Measurements from ENCODE around the gene NBPF11.
"Not testable (repeated sequence)": the region's sequence is repeated elsewhere in the genome, so short reads cannot be mapped to it uniquely, and the experiment has no call there.

The NBPF11 gene

DNA sequence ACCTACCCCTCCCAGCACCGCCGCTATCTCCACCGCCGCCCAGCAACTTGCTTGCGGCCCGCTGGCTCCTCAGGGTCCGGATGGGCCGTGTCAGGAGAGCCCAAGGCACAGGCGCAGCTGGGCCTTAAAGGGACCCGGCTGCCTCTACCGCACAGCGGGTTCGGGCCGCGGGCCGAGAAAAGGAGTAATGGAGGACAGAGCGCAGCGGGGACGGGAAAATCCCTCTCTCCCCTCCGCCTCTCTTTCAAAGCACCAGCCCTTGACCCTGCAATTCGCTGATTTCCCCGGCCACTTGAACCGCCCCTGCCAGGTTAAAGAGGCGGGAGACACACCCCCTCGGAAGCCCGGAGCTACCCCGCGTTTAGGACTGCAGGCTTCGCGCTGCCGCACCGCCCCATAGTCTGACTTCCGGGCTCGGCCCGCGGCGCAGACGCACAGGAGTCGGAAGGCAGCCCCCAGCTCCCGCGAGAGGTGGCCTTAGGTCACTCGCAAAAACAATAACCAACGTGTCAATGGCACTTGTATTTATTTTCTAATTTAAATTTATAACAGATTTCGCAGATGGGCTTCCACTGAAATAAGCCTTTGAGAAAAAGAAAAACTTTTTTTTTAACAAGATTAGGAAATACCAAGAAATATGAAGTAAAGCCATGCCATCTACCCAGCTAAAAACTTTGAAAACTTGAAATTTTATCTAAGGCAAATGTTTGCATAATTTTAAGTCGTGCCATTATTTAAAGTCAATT, at the start of gene NBPF11:
NBPF11 (minus strand) TSS at position 371 of the 746 bp plus-strand sequence. CDS start 25,278 bp downstream, outside the sequence.
- DNase-seq (ENCODE audit: low read depth), result peak; percentile 84

DNA sequence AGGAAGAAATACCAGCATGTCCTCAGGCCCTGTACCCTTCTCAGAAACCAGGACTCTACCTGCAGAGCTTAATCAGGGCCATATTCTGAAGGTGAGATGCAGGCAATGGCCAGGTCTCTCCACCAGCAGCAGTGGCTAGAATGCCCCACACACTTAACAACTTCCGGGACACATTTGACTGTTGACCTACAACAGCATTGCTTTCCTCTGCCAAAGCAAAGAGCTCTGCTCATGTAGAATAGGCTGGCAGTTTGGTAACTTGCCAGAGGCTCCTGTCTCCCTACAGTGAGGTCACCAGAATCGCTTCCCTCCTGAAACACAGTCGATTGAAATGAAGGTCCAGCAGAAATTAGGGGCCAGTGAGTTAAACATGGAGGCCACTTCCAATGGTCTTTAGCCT, 45.3 kb upstream of the NBPF11 start:
- not testable (repeated sequence) for DNase-seq (ENCODE audit: low read depth)

- not testable (repeated sequence) for DNase-seq (ENCODE audit: low read depth)
These were observed 44.9 kb upstream of the NBPF11 start for GRCh38 chr1:148196949-148197348.

DNA sequence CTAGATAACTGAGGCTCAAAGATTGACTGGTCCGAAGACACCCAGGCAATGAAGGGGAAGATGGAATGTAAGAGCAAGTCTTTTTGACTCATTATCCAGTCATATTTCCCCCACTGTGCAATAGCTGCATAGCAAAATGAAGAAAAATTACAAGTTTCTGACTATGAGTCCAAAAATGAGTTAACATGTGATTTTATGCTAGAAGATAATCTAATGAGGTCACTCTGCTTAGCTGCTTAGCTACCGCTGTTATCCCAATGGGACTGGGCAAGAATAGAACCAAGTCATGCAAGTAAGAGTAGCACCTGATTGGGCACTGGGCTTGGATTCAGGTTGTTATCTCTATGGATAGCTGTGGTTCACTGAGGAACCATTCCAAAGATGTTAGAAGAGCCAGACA, 43.0 kb upstream of the NBPF11 start:
- not testable (repeated sequence) for DNase-seq (ENCODE audit: low read depth)

DNA sequence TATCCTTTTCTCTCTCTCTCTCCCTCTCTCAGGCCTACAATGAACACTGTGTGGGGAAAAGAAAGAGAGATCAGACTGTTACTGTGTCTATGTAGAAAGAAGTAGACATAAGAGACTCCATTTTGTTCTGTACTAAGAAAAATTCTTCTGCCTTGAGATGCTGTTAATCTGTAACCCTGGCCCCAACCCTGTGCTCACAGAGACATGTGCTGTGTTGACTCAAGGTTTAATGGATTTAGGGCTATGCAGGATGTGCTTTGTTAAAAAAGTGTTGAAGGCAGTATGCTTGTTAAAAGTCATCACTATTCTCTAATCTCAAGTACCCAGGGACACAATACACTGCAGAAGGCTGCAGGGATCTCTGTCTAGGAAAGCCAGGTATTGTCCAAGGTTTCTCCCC, 36.7 kb upstream of the NBPF11 start:
- not testable (repeated sequence) for DNase-seq (ENCODE audit: low read depth)

DNA sequence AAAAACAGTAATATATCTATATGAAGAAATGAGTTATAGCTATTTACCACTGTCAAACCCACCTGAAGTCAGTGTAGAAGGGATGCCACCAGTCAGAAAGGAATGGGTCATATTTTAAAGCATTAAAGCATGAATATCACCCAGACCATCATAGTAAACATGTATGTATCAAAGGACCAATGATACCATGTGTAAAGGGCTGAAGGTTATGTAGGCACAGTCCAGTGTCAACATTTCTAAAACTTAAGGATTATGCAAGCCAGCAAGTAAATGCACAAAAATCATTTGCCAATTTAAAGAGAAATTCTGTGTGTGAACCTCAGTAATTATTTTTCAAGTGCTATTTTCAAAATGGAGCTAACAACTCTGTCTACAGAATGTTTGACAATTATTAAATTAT, 26.6 kb upstream of the NBPF11 start:
- DNase-seq (ENCODE audit: low read depth), result not testable (repeated sequence)

DNA sequence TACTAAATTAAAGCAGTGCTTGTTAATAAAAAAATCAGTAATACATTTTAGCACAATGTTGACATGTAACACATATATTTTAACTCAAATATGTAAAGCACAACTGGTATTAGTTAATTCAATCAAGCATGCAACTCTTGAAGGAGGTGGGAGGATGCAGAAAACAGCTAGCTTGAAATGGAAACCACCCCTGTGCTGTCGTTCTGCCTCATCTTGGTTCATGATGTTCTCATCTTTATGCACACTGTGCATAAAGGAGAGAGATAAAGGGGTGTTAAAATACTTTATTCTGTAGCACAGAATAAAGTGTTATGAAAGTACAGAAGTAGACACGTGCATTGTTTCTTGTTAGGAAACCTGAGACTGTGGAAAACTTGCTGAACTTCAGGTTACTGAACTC, 23.3 kb upstream of the NBPF11 start:
- not testable (repeated sequence) for DNase-seq (ENCODE audit: low read depth)

- DNase-seq (ENCODE audit: low read depth), result not testable (repeated sequence)
These were observed 19.9 kb upstream of the NBPF11 start for GRCh38 chr1:148171995-148172394.

GRCh38 chr1:148166558-148167492, 14.7 kb upstream of the NBPF11 start:
- DNase-seq (ENCODE audit: low read depth), result no peak

DNA sequence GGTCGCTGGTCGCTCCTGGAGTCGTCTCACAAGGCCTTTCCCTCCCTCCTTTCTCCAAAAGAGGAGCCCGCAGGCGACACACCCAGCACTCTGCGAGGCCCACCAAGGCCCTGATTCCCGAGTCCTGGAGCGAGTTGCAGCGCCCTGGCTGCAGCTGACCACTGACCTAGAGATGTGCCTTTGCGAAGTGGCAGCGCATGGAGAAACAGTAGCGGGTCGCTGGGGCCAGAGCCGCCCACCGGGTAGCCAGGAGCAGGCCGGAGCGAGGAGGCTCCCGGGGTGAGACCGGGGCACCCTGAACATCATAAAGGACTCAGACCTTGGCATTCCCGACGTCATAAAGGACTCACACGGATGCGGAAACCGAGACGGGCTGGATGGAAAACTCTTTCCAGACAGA, 10.3 kb upstream of the NBPF11 start:
- no peak for DNase-seq (ENCODE audit: low read depth)

DNA sequence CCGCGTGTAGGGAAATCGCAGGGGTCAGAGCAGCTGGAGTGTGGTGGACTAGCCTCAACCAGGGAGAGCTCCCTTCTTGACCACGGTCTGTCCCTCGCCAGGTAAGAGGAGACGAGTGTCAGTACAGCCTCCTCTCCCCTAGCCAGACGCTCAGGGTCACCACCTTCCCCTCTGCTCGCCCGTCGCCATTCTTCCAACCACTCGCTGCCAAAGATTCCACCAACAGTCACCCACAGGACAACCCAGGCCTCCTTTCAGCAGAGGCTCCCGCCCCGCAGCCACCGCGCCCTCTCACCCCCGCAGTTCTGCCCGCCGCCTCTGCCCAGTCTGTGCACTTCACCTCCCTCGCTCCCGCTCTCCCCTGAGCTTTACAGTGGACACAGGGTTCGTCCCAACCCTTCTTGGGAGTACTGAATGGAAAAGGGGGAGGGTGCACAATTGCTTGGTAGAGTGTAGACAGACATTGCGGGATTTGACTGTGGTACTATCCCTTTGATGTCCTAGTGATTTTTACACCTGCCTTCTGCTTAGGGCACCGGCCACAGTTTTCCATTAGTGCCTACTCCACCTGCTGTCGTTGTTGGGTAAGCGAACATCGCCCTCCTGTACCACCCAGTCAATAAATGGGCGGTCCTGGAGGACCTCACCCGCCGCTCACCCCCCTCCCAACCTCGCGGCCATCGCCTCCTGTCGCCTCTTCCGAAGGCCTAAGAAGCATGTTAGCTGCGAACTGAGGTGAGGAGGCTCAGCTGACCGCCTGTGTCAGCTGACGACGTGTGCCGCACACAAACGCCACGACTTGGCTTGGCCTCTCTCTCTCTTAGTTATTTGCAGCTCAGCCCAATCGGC, 9.2 kb upstream of the NBPF11 start:
- no peak for DNase-seq (ENCODE audit: low read depth)

DNA sequence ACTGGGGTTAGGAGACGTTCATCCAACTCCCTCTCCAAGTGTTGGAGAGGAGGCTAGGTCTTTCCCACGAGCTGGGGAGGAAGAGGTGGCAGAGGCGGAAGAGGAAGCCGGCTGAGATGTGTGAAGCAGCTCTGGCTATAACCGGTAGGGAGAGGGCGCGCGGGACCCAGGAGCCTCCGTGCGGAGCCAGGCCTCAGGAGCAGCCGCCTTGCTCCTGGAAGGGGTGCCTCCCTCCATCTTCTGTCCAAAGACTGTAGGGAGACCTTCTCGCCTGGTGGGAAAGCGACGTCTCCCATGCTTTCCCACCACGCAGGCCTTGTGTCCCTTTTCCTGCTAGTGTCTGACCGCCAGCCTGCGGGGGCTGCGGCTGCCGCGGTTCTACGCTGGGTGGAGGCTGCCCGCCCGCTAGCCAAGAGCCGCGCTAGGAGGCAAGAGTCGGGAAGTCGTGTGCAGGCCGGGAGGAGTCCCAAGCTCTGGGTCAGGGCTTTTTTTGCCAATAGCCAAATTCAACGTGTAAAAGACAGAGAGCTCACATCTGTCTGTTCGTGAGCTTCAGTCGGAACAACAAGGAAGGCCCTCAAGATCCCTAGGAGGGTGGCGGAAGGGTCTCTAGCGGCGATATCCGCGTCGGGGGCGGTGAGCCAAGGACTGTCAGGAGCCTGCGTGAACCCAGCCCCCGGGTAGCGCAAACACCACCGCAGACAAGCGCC, 8.4 kb upstream of the NBPF11 start:
- DNase-seq (ENCODE audit: low read depth), result no peak

- DNase-seq (ENCODE audit: low read depth), result no peak
These were observed 7.9 kb upstream of the NBPF11 start for GRCh38 chr1:148160048-148160342.

DNA sequence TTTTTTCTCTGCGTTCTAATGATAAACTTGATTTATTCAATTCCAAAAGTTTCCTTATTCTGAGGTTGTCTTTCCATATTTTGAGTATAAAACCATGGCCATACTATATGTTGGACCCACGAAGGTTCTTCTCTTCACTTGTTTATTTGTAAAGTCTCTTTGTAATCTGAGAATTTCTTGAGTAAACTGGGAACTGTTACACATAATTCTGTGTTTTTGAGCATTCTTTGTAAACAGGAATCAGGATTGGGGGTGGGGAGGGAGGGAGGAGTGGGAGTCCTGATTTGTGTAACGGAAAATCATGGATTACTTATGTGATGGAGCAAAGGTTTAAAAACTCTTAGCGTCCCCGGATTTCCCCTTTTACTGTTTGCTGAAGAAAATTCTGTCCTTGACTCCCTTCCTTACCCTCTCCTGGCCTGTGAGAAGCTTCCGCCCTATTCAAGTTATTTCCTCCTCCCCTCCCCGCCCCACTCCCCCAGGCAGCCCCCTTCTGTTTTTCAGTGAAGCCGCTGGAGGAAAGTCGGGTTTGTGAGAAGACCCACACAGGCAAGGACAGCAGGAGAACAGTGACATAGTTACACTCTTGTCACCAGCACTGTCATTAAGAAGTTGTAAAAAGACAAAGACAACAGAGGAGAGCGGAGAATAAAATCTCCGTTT, 6.4 kb upstream of the NBPF11 start:
- DNase-seq (ENCODE audit: low read depth), result no peak

DNA sequence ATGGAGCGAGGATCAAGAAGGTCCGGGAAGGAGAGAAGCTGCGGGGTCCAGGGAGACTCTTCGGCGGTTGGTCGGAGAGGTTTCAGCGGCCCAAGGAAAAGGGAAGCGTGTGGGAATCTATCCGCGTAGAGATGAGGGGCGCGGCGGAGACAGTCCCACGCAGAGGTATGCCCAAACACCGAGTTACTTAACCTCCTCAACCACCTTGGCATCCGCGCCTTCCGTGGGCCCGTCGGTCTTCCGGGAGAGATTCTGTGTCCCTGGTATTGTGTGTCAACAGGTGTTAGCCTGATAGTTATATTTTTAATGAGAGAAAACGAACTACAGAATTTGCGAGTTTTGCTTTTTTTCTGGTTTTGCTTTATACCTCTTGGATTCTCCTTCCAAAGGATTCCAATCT, 5.7 kb upstream of the NBPF11 start:
- not testable (repeated sequence) for DNase-seq (ENCODE audit: low read depth)

DNA sequence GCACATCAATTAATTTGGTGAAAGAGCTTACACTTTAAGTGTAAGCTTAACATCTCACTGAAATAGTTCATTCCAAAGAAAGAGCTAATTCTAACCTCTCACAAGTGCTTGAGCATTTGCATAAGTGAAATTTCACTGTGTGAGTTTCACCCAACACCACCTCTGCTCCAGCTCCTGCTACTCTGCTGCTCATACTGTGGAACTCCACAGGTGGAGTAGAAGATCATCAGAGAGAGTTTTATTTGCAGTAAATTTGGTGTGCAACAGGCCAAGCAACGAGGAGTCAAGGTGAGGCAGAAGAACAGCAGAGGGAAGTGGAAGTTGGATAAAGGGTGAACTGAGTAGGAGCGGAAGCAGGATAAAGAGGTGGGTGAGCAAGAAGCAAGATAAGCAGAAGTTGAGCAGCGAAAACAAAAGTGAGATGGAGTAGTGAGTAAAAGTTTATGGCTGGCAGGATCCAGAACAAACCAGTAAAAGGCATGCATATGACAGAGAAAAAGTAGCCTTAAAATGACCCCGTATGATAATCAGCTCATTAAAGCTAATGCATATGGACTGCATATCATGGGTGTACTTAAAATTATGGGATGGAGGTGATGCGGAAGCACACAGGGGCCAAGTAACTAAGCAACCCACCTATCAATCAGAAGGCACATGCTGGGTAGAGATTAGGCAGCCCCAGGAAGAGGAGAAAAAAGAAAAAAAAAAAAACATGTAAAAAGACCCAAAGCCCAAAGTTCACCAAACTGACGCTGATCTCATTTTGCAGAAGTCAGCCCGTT, 3.6 kb upstream of the NBPF11 start:
- DNase-seq (ENCODE audit: low read depth), result not testable (repeated sequence)

DNA sequence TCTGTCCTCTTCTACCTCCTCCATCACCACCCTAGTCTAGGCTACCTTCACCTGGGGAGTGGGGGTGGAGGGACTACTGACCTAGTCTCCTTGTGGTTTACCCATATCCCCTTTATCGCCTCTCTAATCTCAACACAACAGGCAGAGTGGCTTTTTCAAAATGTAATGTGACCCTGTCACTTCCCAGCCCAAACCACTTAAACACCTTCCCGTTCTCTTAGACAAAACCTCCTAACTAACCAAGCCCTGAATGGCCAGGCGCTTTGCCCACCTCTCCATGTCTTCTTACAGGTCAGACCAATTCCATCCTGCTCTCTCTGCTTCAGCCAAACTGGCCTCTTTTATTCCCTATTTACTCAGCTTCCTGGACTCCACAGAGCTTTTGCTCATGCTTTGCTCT, 714 bp upstream of the NBPF11 start:
- not testable (repeated sequence) for DNase-seq (ENCODE audit: low read depth)

GRCh38 chr1:148151371-148151819, 686 bp downstream of the NBPF11 start:
- peak; percentile 34 for DNase-seq (ENCODE audit: low read depth)

- peak; percentile 54 for DNase-seq (ENCODE audit: low read depth)
These were observed 1.1 kb downstream of the NBPF11 start for GRCh38 chr1:148150945-148151344.

DNA sequence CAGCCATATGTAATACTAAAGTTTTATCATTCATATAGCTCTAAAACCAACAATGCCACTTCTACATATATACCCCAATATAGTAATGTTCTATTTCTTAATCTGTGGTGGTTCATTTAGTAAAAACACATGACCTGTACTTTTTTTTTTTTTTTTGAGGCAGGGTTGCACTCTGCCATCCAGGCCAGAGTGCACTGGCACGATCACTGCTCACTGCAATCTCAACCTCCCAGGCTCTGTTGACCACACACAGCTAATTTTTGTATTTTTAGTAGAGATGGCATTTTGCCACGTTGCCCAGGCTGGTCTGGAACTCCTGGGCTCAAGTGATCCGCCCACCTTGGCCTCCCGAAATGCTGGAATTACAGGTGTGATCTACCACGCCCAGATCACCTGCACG, 2.1 kb downstream of the NBPF11 start:
- DNase-seq (ENCODE audit: low read depth), result not testable (repeated sequence)
